ELF-1 (cell line): ENCODE data around the gene B3GNT7.

Source experiments
- DNase-seq: peaks from one replicate; pipeline ENCODE4 v3.0.0-alpha.2; 2016; ENCODE audit warnings: low read depth, low spot score

Gene B3GNT7

DNA sequence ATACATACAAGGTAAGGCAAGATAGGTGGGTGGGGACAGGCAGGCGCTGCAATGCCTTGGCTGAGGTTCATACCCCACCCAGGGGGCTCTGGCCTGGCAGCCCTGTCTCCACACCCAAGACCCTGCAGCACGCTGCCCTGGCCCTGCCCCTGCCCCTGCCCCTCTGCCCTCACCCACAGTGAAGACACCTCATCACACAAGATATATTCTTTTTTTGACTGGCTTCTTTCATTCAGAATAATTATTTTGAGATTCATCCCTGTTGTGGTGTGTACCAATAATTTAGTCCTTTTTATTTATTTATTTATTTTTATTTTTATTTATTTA lies 11.4 kb upstream of the B3GNT7 start:
- DNase-seq: no peak

DNA sequence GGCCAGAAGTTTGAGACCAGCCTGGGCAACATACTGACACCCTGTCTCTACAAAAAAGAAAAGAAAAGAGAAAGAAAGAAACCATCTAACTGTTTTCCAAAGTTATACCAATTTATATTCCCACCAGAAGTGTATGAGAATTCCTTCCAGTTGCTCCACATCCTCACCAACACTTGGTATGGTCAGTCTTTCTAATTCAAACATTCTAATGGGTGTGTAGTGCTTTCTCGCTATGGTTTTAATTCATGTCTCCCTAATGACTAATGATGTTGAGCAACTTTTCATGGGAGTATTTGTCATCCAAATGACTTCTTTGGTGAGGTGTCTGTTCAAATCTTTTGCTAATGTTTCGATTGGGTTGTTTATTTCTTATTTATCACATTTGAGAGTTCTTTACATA lies 10.5 kb upstream of the B3GNT7 start:
- DNase-seq: no peak

GRCh38 chr2:231385429-231385828 lies 10.1 kb upstream of the B3GNT7 start:
- DNase-seq: no peak

DNA sequence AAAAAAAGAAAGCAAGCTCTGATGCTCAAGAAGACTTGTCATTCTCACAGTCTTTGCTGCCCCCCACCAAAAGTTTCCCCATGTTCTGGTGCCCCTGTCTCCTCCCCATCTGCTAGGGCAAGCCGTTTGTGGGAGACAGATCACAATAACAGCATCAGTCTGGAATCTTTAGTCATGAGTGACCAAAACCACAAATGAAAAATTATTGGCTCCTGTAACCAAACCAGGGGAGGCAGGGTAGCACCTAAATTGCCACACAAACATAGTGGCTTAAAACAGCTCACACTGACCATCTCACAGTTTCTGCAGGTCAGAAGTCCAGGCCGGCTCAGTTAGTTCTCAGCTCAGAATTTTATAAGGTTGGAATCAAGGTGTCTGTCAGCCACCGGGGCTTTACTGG lies 9.1 kb upstream of the B3GNT7 start:
- no peak for DNase-seq

DNA sequence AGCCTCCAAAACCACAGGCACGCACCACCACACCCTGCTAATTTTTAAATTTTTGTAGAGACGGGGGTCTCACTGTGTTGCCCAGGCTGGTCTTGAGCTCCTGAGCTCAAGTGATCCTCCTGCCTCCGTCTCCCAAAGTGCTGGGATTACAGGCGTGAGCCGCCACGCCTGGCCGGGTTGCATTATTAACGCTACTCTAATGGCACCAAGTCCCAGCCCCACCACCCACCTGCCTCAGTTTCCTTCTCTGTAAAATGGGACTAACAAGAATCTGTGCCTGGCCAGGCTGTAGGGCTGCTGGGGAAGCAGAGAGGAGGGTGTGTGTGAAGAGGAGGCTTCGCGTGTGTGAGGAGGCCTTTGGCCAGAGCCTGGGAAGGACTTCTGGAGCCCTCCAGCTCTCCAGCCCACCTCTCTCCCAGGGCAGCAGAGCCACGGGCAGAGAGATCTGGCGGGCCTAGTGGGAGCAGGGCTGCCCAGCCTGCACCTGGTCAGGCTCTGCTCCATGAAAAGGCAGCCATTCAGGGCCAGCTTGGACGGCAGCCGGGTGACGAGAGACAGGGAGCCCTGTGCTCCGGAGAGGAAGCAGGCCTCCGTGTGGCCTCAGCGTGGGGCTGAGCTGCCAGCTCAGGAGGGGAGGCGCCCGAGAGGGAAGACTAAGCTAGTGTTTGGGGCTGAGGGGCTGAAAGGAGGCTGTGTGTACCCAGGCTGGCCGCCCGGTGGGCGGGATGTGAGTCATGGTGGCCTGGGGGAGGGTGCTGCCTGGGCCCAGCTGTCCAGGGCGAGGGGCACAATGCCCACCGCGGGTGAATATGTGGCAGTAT lies 7.4 kb upstream of the B3GNT7 start:
- DNase-seq: peak; percentile 41

DNA sequence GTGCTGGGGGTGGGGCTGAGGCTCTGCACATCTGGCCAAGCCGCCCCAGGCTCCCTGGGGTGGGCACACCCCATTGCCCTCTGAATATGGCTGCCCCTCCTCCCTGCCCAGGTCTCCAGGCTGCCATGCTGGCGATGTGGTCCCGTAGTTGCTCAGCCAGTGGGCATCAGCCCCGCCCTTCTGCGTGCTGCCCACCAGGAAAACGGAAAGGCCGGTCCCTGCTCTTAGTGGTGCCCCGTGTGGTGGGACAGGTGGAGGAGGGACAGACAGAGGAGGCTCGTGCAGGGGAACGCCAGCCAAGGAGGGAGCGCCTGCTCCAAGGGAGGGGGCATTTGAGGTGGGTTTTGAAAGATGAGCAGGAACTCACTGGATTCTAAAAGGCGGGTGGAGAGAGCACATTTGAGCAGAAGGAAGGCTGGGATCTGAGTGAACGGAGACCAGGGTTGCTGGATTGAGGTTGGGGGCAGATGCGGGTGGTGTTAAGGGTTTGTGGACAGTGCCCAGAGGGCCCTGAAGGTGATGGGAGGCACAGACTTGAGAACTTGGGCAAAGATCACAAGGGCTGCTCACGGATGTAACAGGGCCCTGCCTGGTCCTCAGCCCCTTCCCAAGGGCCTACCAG lies 6.7 kb upstream of the B3GNT7 start:
- DNase-seq: peak; percentile 3

DNA sequence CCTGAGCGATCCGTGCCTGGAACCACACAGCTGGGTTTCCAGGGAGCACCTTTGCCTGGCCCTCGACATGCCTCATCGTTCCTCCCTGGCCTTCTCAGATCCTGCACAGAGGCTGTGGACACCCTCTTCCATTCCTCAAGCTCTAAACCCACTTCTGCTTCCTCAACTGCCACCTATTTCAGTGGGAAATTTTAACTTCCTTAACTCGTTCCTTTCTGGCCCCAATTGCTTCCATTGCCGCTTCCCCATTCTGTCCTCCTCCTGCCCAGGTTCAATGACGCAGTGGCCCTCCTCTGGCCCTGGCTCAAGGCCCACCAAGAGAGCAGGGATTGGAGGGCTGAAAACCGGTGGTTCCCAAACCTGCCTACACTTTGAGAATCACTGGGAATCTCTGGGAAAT lies 4.8 kb upstream of the B3GNT7 start:
- DNase-seq: no peak

GRCh38 chr2:231391981-231392380 lies 3.5 kb upstream of the B3GNT7 start:
- no peak for DNase-seq

DNA sequence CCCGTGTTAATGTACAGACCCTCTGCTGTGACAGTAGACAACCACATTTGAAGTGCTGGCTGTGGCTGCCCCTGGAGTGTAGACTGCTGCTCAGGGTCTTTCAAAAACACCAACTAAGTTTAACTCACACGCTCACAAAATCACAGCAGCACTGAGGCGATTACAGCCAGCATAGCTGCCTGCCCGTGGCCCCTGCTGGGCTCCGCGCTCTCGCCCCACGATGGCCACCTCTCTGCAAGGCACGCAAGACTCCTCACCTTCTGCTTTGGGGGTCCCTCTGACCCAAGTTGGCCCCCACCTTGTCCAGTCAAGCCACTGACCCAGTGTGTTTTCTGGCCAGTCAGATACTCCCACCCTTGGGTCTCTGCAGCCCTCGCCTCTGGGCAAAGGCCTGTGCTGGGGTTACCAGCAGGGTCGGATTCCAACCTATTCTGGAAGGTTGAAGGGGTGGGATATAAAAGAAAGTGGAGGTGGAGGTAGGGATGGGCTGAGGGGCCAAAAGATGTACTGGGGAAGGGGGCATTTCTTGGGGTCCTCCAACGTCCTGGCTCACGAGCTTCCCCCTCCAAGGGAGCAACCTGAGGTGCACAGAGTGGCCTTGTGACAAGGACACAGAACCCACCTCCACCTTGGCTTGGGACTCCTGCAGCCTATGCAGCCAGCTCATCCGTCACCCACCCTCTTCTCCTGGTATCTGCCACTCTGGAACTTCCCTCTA lies 2.9 kb upstream of the B3GNT7 start:
- DNase-seq: peak; percentile 1

GRCh38 chr2:231393149-231394131 lies 2.1 kb upstream of the B3GNT7 start:
- DNase-seq: peak; percentile 61

DNA sequence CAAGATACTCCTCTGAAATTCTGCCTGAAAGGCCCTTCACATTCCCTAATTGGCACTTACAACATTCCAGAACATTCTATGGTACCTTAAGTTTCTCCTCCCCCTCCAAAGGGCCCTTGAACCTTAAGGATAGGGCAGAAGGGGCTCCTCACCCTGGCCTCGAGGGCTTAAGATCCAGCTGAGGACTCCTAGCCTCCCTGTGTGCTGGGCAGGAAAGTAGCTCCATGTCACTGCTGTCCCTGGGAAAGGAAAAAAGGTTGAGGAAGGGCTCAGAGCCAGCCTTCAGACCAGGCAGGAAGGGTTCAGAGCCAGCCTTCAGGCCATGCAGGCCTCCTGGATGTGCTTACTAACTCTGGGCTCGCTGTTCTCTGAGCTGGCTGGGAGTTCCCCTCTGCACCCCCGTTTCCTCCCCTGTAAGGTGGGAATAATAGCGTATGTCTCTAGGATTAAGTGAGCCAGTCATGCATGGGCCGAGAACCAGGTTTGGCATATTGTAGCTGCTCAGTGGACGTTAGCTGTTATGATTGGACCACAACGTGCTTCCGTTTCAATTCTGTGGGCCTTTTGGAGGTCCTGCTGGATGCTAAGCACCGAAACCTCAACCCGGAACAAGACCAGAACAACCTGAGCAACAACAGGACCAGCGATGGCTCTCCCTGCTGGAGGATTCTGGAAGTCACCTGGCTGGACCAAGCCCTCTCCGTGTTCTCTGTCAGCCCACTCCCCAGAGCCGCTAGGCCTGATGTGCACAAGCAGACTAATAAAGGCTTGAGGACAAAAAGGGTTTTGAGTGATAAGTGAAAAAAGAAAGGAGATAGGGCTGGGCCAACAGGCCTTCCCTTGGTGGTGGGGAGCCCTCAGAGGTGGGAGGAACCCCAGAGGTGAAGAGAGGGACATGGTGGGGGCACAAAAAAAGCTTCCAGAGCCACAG lies 1.0 kb upstream of the B3GNT7 start:
- peak; percentile 85 for DNase-seq

DNA sequence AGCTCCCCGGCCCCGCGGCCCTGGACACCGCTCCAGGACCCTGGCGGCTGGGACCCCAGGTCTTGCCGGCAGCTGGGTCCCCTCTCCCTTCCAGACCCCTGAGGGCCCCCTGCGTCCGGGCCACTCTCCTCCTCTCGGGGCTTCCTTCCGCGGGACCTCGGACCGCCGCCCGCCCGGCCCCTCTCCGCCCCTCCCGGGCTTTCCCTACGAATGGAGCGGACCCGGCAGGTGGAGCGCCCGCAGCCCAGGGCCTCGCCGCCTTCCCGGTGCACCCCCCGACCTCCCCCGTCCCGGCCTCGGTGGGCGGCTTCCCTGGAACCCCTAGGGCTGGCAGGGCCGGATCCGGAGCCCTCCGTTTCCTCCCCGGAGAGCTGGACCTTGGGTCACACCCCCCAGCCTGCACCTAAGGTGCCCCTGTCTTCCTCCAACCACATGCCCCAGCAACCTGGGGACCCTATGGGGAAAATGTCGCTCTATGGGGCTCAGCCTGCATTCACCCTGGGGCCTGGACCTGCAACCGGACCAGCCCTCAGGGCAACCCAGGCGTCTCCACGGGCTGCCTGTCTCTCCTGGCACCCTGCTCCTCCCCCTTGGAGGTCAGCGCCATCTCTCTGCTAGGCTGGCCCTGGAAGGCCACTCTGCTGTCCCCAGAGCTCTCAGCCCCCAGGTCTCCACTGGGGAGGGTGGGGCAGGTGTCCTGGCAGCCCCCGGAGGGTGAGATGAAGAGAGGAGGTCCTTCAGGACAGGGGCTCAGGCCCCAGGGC lies 730 bp downstream of the B3GNT7 start:
- DNase-seq: no peak

DNA sequence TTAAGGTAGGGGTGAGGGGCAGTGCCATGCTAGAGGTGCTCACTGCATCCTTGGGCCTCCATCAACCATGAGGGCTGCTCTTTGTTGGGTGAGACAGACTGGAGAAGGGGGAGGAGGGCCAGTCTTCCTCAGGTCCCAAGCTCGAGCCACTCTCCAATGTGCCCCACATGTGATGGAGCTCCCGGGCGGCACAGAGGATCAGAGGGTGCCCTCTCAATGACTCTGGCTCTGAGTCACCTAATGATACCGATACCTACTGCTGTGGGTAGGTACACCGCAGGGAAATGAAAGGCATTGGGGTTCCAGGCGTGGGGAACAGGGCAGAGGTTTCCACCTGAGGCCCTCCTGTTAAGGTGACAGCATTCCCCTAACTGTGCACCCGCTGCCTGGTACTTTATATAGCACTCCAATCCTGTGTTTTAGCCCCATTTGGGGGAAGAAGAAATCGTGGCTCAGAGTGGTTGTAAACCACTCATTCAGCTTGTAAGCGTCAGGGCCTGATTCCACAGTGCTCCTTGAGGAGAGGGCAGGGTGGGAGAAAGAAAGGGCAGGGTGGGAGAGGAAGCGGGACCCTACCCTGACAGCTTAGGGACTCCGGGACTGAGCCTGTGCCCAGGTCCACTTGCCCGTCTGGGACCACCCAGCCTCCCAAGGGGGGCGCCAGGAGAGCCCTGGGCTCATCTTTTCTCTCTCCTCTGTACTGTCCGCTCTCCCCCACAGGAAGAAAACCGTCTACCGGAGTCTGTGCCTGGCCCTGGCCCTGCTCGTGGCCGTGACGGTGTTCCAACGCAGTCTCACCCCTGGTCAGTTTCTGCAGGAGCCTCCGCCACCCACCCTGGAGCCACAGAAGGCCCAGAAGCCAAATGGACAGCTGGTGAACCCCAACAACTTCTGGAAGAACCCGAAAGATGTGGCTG lies 1.8 kb downstream of the B3GNT7 start:
- no peak for DNase-seq

DNA sequence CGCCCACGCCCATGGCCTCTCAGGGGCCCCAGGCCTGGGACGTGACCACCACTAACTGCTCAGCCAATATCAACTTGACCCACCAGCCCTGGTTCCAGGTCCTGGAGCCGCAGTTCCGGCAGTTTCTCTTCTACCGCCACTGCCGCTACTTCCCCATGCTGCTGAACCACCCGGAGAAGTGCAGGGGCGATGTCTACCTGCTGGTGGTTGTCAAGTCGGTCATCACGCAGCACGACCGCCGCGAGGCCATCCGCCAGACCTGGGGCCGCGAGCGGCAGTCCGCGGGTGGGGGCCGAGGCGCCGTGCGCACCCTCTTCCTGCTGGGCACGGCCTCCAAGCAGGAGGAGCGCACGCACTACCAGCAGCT lies 2.4 kb downstream of the B3GNT7 start:
- no peak for DNase-seq

GRCh38 chr2:231398585-231398984 lies 3.1 kb downstream of the B3GNT7 start:
- DNase-seq: no peak

DNA sequence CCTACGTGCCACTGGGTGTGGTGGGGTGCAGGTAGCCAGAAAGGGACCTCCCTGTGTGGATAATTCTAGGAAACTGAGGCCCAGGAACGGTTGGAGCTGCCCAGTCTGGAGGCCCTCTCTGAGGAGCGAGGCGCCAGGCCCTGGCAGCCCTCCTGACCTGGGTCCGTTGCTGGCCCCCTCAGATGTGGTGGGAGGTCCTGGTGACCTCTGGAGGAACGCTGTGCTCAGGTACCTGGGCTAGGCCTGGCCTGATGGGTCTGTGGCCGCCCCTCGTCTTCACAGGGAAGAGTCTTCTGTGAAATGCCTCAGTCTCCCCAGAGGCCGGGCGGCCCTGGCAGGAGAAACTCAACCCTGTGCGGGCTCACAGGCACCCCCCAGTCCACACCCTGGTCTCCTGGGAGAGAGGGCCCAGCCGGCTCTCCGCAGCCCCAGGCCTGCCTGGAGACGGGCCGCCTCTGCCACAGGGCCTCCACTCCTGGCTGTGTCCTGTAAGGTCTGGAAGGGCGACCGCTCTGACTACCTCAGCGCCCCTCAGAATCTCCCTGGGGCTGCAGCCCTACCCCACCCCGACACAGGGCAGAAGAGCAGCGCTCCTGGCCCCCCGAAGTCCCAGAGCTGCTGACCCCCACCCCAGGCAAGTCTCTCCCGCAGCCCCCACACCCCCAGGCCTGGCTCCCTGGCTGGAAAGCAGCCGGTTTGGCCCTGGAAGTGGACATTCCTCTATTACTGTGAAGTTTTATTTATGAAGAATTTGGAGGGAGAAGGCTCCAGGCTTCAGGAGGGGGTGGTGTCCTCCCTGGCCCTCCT lies 3.7 kb downstream of the B3GNT7 start:
- DNase-seq: no peak

GRCh38 chr2:231399853-231400680 lies 4.6 kb downstream of the B3GNT7 start:
- DNase-seq: no peak
